Chondrocyte (in vitro differentiated cells): Measurements from ENCODE around the gene CLK2. TPM values are rescaled to one million over a fixed set of nuclear protein-coding genes. Genes with fewer than 3 reads are reported as not detected.
"Not testable (repeated sequence)": the region's sequence is repeated elsewhere in the genome, so short reads cannot be mapped to it uniquely, and the experiment has no call there.

Experiments
- DNase-seq: peaks from one replicate; pipeline ENCODE4 v3.0.0; 2021; ENCODE audit warnings: mixed read lengths, low spot score
- H3K27ac Mint-ChIP-seq: one replicate; pipeline ENCODE4 v1.8.0; 2021; ENCODE audit warnings: mild to moderate bottlenecking, moderate library complexity, mixed read lengths; ENCODE audit not compliant: unreplicated experiment
- H3K27me3 Mint-ChIP-seq: 2 replicates; pipeline ENCODE4 v1.8.0; 2021; ENCODE audit warnings: low read depth, mixed read lengths
- H3K36me3 Mint-ChIP-seq: 2 replicates; pipeline ENCODE4 v1.8.0; 2021; ENCODE audit warnings: low read depth, mixed read lengths
- H3K4me1 Mint-ChIP-seq: 2 replicates; pipeline ENCODE4 v1.8.0; 2021; ENCODE audit warnings: low read depth, mild to moderate bottlenecking, mixed read lengths
- H3K4me3 Mint-ChIP-seq: one replicate; pipeline ENCODE4 v1.8.0; 2021; ENCODE audit warnings: mild to moderate bottlenecking, moderate library complexity, mixed read lengths; ENCODE audit not compliant: unreplicated experiment
- H3K9me3 Mint-ChIP-seq: 2 replicates; pipeline ENCODE4 v1.8.0; 2021; ENCODE audit warnings: low read depth, mixed read lengths
- total RNA-seq: library from RNA; stranded (reverse); gene quantifications from 3 replicates; pipeline ENCODE4 v1.2.1, GENCODE V29; 2021
- TF ChIP-seq, protein P1 (sequence below): fragments of 200-600 bp; sonication (generic); IDR thresholded peaks from 2 replicates; pipeline ENCODE4 v1.5.0; 2021; ENCODE audit warnings: antibody characterized with exemption, mild to moderate bottlenecking, moderate library complexity

Gene CLK2
- total RNA-seq, 1 donor from 2014 or later = 36.7 TPM

DNA sequence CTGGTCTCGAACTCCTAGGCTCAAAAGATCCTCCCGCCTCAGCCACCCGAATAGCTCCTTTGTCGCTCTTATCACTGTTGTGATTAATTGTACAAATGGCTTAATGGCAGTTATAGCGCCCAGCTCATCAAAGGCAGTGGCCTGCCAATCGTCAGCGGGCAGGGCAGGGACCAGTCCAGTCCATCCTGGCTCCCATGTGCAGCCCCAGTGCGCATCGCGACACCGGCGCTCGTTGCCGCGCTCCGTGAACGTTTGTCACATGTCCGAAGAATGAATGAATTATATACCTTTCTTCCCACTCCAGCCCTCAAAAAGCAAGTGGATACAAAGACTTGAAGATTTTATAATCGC lies 46.4 kb downstream of the CLK2 start:
- Mint-ChIP-seq H3K36me3 (no peaks in the 10 kb centered on the region), H3K4me3 (peak overlapping the region; percentile 87), H3K27me3 (no peaks in the 10 kb centered on the region), H3K27ac (peak overlapping the region; percentile 98), H3K4me1 (peaks cover 54% of the 10 kb centered on the region), H3K9me3 (no peaks in the 10 kb centered on the region)
- TF ChIP-seq, protein P1, sequence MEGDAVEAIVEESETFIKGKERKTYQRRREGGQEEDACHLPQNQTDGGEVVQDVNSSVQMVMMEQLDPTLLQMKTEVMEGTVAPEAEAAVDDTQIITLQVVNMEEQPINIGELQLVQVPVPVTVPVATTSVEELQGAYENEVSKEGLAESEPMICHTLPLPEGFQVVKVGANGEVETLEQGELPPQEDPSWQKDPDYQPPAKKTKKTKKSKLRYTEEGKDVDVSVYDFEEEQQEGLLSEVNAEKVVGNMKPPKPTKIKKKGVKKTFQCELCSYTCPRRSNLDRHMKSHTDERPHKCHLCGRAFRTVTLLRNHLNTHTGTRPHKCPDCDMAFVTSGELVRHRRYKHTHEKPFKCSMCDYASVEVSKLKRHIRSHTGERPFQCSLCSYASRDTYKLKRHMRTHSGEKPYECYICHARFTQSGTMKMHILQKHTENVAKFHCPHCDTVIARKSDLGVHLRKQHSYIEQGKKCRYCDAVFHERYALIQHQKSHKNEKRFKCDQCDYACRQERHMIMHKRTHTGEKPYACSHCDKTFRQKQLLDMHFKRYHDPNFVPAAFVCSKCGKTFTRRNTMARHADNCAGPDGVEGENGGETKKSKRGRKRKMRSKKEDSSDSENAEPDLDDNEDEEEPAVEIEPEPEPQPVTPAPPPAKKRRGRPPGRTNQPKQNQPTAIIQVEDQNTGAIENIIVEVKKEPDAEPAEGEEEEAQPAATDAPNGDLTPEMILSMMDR = peak; percentile 70
- no peak for DNase-seq

DNA sequence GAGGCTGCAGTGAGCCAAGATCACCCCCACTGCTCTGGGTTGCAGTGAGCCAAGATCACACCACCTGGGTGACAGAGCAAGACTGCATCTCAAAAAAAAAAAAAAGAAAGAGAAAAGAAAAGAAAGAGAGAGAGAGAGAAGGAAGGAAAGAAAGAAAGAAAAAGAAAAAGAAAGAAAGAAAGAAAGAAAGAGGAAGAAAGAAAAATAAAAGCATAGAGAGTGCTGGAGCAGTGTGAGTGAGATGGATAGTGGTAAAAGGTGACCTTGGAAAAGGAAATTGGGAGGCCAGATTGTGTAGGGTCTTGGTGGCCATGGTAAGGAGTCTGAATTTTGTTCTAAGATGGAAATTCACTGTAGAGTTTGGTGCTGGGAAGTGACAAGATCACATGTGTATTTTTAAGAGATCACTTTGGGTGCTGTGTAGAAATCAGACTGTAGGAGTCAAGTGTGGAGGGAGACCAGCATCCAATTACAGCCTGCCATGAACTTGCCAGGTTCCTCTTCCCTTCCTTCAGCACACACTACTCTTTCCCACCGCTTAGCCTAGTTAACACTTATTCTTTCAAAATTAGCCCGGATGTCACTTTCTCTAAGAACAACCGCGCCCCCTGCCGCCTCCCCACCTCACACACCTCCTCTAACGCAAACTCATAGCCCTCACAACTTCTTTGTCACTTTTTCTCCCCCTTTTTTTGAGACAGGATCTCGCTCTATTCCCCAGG lies 47.0 kb downstream of the CLK2 start:
- DNase-seq = no peak
- H3K36me3 Mint-ChIP-seq = no peaks in the 10 kb centered on the region

DNA sequence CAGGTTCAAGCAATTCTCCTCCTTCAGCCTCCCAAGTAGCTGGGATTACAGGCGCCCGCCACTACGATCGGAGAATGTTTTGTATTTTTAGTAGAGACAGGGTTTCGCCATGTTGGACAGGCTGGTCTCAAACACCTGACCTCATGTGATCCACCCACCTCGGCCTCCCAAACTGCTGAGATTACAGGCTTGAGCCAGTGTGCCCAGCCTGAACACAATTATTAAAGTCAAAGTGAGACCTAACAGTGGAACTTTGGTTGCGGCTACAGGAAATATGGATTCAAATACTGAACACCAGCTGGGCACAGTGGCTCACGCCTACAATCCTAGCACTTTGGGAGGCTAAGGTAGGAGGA lies 47.9 kb downstream of the CLK2 start:
- not testable (repeated sequence) for DNase-seq, H3K9me3 Mint-ChIP-seq, H3K36me3 Mint-ChIP-seq, H3K27me3 Mint-ChIP-seq
- H3K27ac Mint-ChIP-seq = peak overlapping the region; percentile 98
- peaks cover 39% of the 10 kb centered on the region for H3K4me1 Mint-ChIP-seq
- peak overlapping the region; percentile 35 for H3K4me3 Mint-ChIP-seq

More for the DNA sequence above, 47.0 kb downstream of the CLK2 start:
- TF ChIP-seq, protein P1 = peak; percentile 83
- no peaks in the 10 kb centered on the region for H3K9me3 Mint-ChIP-seq
- peaks cover 48% of the 10 kb centered on the region for H3K4me1 Mint-ChIP-seq
- H3K4me3 Mint-ChIP-seq = peak overlapping the region; percentile 87
- no peaks in the 10 kb centered on the region for H3K27me3 Mint-ChIP-seq
- H3K27ac Mint-ChIP-seq = peak overlapping the region; percentile 98

DNA sequence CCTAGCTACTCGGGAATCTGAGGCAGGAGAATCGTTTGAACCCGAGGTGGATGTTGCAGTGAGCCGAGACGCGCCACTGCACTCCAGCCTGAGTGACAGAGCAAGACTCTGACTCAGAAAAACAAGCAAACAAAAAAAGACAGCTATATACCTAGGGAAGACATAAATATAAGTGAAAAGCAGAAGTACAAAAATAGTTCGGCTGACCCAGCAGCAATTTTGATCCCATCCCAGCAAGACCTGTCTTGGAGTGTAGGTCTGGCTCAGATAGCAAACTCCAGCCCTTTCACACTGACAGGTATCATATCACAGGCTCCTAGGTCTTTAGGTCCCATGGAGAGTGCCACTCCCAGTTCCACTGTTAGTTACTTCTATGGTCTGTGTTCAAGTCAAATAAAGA lies 50.3 kb downstream of the CLK2 start:
- Mint-ChIP-seq H3K27me3 (no peaks in the 10 kb centered on the region), H3K4me3 (no peak overlapping the region), H3K27ac (no peak overlapping the region), H3K36me3 (no peaks in the 10 kb centered on the region), H3K9me3 (no peaks in the 10 kb centered on the region), H3K4me1 (peaks cover 41% of the 10 kb centered on the region)
- DNase-seq = no peak
- TF ChIP-seq, protein P1 = no peak

DNA sequence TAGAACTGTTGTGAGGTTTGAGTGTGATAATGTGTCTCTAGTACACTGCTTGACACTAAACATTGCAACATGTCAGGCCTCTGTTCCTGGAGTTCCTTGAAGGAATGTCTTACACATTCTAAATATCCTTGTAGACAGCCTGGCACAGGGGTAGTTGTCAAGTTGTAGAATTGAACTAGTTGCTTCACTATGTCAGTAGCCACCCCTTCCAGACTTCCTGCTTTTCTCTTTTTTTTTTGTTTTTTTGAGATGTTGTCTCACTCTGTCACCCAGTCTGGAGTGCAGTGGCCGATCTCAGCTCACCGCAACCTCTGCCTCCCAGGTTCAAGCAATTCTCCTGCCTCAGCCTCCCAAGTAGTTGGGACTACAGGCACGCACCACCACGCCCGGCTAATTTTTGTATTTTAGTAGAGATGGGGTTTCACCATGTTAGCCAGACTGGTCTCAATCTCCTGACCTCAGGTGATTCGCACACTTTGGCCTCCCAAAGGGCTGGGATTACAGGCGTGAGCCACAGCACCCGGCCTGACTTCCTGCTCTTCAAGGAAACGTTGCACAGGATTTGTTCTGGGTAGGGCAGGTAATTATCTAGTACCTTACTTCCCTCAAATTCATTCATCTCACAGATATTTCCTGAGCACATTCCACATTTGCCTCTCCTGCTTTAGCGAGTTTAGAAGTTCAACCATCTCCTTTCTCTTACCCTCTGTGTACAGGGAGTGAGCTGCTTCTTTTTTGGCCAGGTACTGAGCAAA lies 52.9 kb downstream of the CLK2 start:
- not testable (repeated sequence) for H3K4me3 Mint-ChIP-seq, H3K9me3 Mint-ChIP-seq

DNA sequence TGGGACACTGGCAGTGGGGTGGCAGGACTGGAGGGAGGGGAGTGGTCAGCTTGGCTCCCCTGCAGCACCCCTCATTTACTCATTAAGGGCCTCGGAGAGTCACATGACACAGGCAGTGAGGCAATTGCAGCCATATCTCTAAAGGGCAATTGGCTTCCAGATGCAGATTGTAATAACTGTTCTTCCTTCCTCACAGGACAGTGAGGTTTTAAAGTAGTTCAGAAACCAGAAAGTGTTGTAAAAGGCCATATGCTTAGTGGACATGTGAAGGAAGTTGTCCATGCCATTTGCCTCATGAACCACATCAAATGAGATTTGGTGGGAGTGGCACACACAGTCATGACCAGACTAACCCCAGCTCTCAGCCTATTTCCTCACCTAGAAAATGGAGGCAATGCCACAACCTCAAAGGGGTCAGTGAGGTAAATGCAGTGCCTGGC lies 53.7 kb downstream of the CLK2 start:
- Mint-ChIP-seq H3K4me3 (no peak overlapping the region), H3K9me3 (no peaks in the 10 kb centered on the region), H3K4me1 (peaks cover 14% of the 10 kb centered on the region), H3K36me3 (peaks cover 2% of the 10 kb centered on the region), H3K27ac (no peak overlapping the region), H3K27me3 (no peaks in the 10 kb centered on the region)
- DNase-seq = no peak
- TF ChIP-seq, protein P1 = no peak

More for the DNA sequence above, 52.9 kb downstream of the CLK2 start:
- H3K27me3 Mint-ChIP-seq, H3K36me3 Mint-ChIP-seq, DNase-seq: not testable (repeated sequence)
- Mint-ChIP-seq H3K27ac (peak overlapping the region; percentile 14), H3K4me1 (peaks cover 22% of the 10 kb centered on the region)
